ENCODE results near the gene KIRREL3.

The KIRREL3 gene

DNA sequence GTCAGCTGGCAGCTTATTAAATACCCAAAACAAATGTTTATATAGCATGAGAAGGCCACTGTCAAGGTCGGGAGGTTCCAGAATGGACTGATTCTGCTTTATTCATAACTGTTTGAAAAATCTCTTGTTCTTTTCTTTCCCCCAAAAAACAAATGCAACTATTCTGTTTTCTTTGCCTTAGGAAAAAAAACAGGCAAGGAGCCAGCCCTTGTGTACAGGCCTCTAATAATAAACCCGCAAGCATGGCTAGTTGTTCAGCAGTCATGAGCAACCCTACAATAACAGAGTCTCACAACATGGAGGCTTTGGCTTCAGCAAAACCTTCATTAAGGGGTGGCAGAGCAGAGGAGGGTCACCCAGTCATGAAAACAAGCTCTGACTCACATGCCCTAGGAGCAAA, 191.7 kb downstream of the KIRREL3 start:
- H3K27ac ChIP-seq, result peak overlapping the region; percentile 25; the same call in 1 of the 2 replicates
- TF ChIP-seq, protein P1, sequence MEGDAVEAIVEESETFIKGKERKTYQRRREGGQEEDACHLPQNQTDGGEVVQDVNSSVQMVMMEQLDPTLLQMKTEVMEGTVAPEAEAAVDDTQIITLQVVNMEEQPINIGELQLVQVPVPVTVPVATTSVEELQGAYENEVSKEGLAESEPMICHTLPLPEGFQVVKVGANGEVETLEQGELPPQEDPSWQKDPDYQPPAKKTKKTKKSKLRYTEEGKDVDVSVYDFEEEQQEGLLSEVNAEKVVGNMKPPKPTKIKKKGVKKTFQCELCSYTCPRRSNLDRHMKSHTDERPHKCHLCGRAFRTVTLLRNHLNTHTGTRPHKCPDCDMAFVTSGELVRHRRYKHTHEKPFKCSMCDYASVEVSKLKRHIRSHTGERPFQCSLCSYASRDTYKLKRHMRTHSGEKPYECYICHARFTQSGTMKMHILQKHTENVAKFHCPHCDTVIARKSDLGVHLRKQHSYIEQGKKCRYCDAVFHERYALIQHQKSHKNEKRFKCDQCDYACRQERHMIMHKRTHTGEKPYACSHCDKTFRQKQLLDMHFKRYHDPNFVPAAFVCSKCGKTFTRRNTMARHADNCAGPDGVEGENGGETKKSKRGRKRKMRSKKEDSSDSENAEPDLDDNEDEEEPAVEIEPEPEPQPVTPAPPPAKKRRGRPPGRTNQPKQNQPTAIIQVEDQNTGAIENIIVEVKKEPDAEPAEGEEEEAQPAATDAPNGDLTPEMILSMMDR (conservative IDR thresholded peaks at IDR 0.05), result no peak

DNA sequence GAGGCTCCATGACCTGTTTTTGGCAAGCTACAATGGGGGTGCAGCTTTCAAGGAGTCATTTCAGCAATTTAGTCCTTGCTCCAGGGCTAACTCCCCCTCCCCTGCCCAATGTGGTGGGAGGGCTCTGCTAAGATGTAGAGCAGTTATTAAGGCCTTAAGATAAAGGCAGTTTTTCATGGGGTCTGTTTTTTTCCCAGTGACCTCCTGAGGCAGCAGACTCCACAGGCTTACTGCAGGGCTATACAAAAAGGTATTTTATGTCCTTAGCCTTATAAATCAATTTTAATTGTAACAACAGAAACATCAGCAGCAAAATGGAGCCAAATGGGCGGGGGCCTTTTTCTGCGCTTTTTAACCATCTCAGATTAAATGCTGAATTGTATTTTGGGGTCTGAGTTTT, 192.3 kb downstream of the KIRREL3 start:
- no peak overlapping the region; the same call in 1 of the 2 replicates for H3K27ac ChIP-seq
- TF ChIP-seq, protein P1 (conservative IDR thresholded peaks at IDR 0.05), result no peak

DNA sequence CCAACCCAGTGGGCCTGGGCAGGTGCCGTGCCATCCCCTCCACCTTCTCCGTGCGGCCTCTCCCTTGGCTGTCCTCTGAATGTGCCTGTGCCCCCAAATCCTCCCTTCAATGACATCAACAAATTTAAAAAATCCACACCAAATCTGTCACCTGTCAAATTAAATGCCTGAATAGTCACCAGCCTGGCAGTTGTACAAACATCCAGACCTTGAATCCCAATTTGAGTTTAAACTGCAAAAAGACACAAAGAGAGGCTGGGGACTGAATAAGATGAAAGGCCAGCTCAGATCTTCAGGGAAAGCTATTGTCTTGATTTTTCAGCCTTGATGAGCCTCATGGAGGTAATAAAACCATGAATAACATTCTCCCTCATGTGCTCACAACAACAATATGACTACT, 194.7 kb downstream of the KIRREL3 start:
- H3K27ac ChIP-seq, result no peak overlapping the region
- TF ChIP-seq, protein P1 (conservative IDR thresholded peaks at IDR 0.05), result no peak

GRCh38 chr11:126804363-126804762, 196.2 kb downstream of the KIRREL3 start:
- TF ChIP-seq, protein P1 (conservative IDR thresholded peaks at IDR 0.05), result no peak
- no peak overlapping the region for H3K27ac ChIP-seq

DNA sequence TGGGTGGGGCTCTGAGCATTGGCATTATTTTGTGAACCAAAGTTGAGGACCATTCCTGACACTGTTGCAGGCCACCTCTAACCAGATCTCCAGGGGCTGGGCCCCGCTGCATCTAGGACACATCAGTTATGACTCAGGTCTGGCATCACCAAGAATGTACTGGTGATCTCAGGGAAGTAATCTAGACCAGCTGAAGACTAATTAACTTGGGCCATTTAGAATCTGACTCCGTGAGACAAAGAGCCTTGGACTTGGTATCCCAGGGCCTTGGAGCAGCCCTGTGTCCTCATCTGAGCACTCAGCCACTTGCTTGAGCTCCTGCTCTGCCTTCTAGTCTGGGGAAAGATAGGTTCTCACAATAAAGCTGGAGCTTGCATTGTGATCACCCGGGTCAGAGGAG, 200.6 kb downstream of the KIRREL3 start:
- TF ChIP-seq, protein P1 (conservative IDR thresholded peaks at IDR 0.05), result no peak
- H3K27ac ChIP-seq, result no peak overlapping the region

DNA sequence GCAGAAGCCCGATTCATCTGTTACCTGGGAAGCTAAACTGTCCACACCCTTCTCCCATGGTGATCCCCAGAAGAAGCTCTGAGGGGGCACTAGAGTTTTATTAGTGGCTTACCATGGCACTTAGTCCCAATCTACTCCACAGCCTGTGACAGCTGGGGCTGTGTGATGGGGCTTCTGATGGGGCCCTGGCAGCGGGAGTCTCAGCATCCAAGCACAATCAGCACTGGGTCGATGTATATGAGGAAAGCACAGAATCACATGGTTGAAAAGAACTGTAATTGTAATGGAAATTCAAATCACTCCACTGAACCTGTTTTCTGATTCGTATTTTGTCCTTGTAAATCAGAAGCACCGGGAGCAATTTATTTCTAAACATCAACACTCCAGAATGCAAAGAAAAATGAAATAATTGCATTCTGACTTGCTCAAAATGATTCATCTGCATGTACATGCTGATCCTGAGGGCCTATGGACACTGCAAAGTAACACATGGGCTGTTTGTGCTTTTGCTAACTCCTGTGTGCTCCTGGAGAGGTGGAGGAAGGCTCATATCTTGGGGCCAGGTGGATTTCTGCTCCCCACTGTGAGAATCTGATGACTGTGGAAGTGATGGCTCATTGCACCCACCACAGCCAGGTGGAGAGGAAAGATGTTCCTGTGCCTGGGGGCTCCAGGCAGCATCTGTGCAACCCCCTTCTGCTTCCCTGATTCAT, 203.0 kb downstream of the KIRREL3 start:
- TF ChIP-seq, protein P1 (conservative IDR thresholded peaks at IDR 0.05), result no peak
- H3K27ac ChIP-seq, result no peak overlapping the region

- no peak overlapping the region for H3K27ac ChIP-seq
- TF ChIP-seq, protein P1 (conservative IDR thresholded peaks at IDR 0.05), result no peak
Measured at GRCh38 chr11:126793596-126793995, 207.0 kb downstream of the KIRREL3 start.
